Measurements from ENCODE around the gene HOTAIR. TPM values are rescaled to one million over a fixed set of nuclear protein-coding genes. Genes with fewer than 3 reads are reported as not detected.

Gene HOTAIR
- total RNA-seq, 3 donors from 2014 or later: not detected

GRCh38 chr12:54016051-54016450 lies 41.3 kb upstream of the HOTAIR start:
- H3K4me3 Mint-ChIP-seq: no peak overlapping the region
- no peaks in the 10 kb centered on the region for H3K36me3 Mint-ChIP-seq (ENCODE audit: insufficient read depth)
- peaks cover 16% of the 10 kb centered on the region for H3K4me1 Mint-ChIP-seq (ENCODE audit: low read depth)
- ATAC-seq (no peak), DNase-seq (no peak)
- H3K9me3 Mint-ChIP-seq: no peaks in the 10 kb centered on the region
- H3K27me3 Mint-ChIP-seq (ENCODE audit: low read depth): peaks cover 78% of the 10 kb centered on the region

- peaks cover 19% of the 10 kb centered on the region for H3K4me1 Mint-ChIP-seq (ENCODE audit: low read depth)
- H3K27me3 Mint-ChIP-seq (ENCODE audit: low read depth): peaks cover 79% of the 10 kb centered on the region
- DNase-seq (no peak), ATAC-seq (no peak)
- no peak overlapping the region for H3K4me3 Mint-ChIP-seq
- no peaks in the 10 kb centered on the region for H3K9me3 Mint-ChIP-seq
- H3K36me3 Mint-ChIP-seq (ENCODE audit: insufficient read depth): no peaks in the 10 kb centered on the region
These were observed 40.5 kb upstream of the HOTAIR start for GRCh38 chr12:54015018-54015931.

- H3K27me3 Mint-ChIP-seq (ENCODE audit: low read depth): peaks cover 80% of the 10 kb centered on the region
- ATAC-seq (no peak), DNase-seq (no peak)
- H3K9me3 Mint-ChIP-seq: no peaks in the 10 kb centered on the region
- H3K4me1 Mint-ChIP-seq (ENCODE audit: low read depth): peaks cover 22% of the 10 kb centered on the region
- H3K36me3 Mint-ChIP-seq (ENCODE audit: insufficient read depth): no peaks in the 10 kb centered on the region
- H3K4me3 Mint-ChIP-seq: no peak overlapping the region
These were observed 39.7 kb upstream of the HOTAIR start for GRCh38 chr12:54014377-54015017.

GRCh38 chr12:54012631-54013409 lies 38.1 kb upstream of the HOTAIR start:
- ATAC-seq: no peak
- H3K9me3 Mint-ChIP-seq: no peaks in the 10 kb centered on the region
- peaks cover 86% of the 10 kb centered on the region for H3K27me3 Mint-ChIP-seq (ENCODE audit: low read depth)
- no peak for DNase-seq
- H3K36me3 Mint-ChIP-seq (ENCODE audit: insufficient read depth): no peaks in the 10 kb centered on the region
- H3K4me3 Mint-ChIP-seq: no peak overlapping the region
- H3K4me1 Mint-ChIP-seq (ENCODE audit: low read depth): peaks cover 25% of the 10 kb centered on the region

- no peaks in the 10 kb centered on the region for H3K36me3 Mint-ChIP-seq (ENCODE audit: insufficient read depth)
- H3K27me3 Mint-ChIP-seq (ENCODE audit: low read depth): peaks cover 87% of the 10 kb centered on the region
- ATAC-seq (no peak), DNase-seq (no peak)
- H3K4me3 Mint-ChIP-seq: no peak overlapping the region
- H3K9me3 Mint-ChIP-seq: no peaks in the 10 kb centered on the region
- peaks cover 19% of the 10 kb centered on the region for H3K4me1 Mint-ChIP-seq (ENCODE audit: low read depth)
These were observed 37.1 kb upstream of the HOTAIR start for GRCh38 chr12:54011665-54012532.

GRCh38 chr12:54010972-54011664 lies 36.4 kb upstream of the HOTAIR start:
- Mint-ChIP-seq H3K9me3 (no peaks in the 10 kb centered on the region), H3K4me1 (ENCODE audit: low read depth) (peaks cover 23% of the 10 kb centered on the region), H3K36me3 (ENCODE audit: insufficient read depth) (no peaks in the 10 kb centered on the region), H3K4me3 (peak overlapping the region; percentile 1), H3K27me3 (ENCODE audit: low read depth) (peaks cover 93% of the 10 kb centered on the region)
- ATAC-seq (no peak), DNase-seq (no peak)

- Mint-ChIP-seq H3K27me3 (ENCODE audit: low read depth) (peaks cover 93% of the 10 kb centered on the region), H3K36me3 (ENCODE audit: insufficient read depth) (no peaks in the 10 kb centered on the region), H3K4me3 (no peak overlapping the region), H3K4me1 (ENCODE audit: low read depth) (peaks cover 24% of the 10 kb centered on the region), H3K9me3 (no peaks in the 10 kb centered on the region)
- ATAC-seq (no peak), DNase-seq (no peak)
These were observed 35.6 kb upstream of the HOTAIR start for GRCh38 chr12:54010053-54010971.

- peaks cover 91% of the 10 kb centered on the region for H3K27me3 Mint-ChIP-seq (ENCODE audit: low read depth)
- peak; percentile 47 for ATAC-seq
These were observed 34.7 kb upstream of the HOTAIR start for GRCh38 chr12:54009171-54010052.

GRCh38 chr12:54008260-54008552 lies 33.5 kb upstream of the HOTAIR start:
- H3K27me3 Mint-ChIP-seq (ENCODE audit: low read depth): peaks cover 91% of the 10 kb centered on the region
- no peaks in the 10 kb centered on the region for H3K9me3 Mint-ChIP-seq
- peaks cover 21% of the 10 kb centered on the region for H3K4me1 Mint-ChIP-seq (ENCODE audit: low read depth)
- ATAC-seq (no peak), DNase-seq (no peak)
- no peaks in the 10 kb centered on the region for H3K36me3 Mint-ChIP-seq (ENCODE audit: insufficient read depth)
- no peak overlapping the region for H3K4me3 Mint-ChIP-seq

More at GRCh38 chr12:54009171-54010052, 34.7 kb upstream of the HOTAIR start:
- no peaks in the 10 kb centered on the region for H3K36me3 Mint-ChIP-seq (ENCODE audit: insufficient read depth)
- H3K4me3 Mint-ChIP-seq: peak overlapping the region; percentile 1
- H3K4me1 Mint-ChIP-seq (ENCODE audit: low read depth): peaks cover 21% of the 10 kb centered on the region
- H3K9me3 Mint-ChIP-seq: no peaks in the 10 kb centered on the region
- peak; percentile 27 for DNase-seq

GRCh38 chr12:54007538-54008259 lies 32.9 kb upstream of the HOTAIR start:
- Mint-ChIP-seq H3K4me1 (ENCODE audit: low read depth) (peaks cover 21% of the 10 kb centered on the region), H3K27me3 (ENCODE audit: low read depth) (peaks cover 91% of the 10 kb centered on the region), H3K9me3 (no peaks in the 10 kb centered on the region), H3K36me3 (ENCODE audit: insufficient read depth) (no peaks in the 10 kb centered on the region), H3K4me3 (no peak overlapping the region)
- ATAC-seq (no peak), DNase-seq (no peak)

GRCh38 chr12:54006559-54007220 lies 31.9 kb upstream of the HOTAIR start:
- peak overlapping the region; percentile 82 for H3K4me3 Mint-ChIP-seq
- no peak for ATAC-seq

More at GRCh38 chr12:54006559-54007220, 31.9 kb upstream of the HOTAIR start:
- Mint-ChIP-seq H3K36me3 (ENCODE audit: insufficient read depth) (no peaks in the 10 kb centered on the region), H3K9me3 (no peaks in the 10 kb centered on the region), H3K4me1 (ENCODE audit: low read depth) (peaks cover 26% of the 10 kb centered on the region), H3K27me3 (ENCODE audit: low read depth) (peaks cover 92% of the 10 kb centered on the region)
- no peak for DNase-seq
